ENCODE data around the gene THADA.

Gene THADA

GRCh38 chr2:43421194-43421593, 174.6 kb downstream of the THADA start:
- CTCF ChIA-PET: interaction anchor here (1.2 to 4.4 kb wide), 2 partner anchors 10 to 12 kb away, joined by 5 to 18 read pairs; no protein-coding TSS in a partner anchor
- POLR2A ChIA-PET: no interaction called here

GRCh38 chr2:43420389-43420801, 175.4 kb downstream of the THADA start:
- ChIA-PET POLR2A (no interaction called here), CTCF (interaction anchor here (0.7 to 4.4 kb wide), 2 partner anchors 11 to 16 kb away, joined by 3 to 18 read pairs; no protein-coding TSS in a partner anchor)
- no peak for TF ChIP-seq CTCF (IDR thresholded peaks at IDR 0.05; ENCODE audit: control extremely low read depth, extremely low read depth, low read depth, missing control alignments)
- no peak for DNase-seq (ENCODE audit: extremely low spot score)

More at GRCh38 chr2:43421194-43421593, 174.6 kb downstream of the THADA start:
- no peak for TF ChIP-seq CTCF (IDR thresholded peaks at IDR 0.05; ENCODE audit: control extremely low read depth, extremely low read depth, low read depth, missing control alignments)
- no peak for DNase-seq (ENCODE audit: extremely low spot score)

GRCh38 chr2:43419876-43420275, 176.0 kb downstream of the THADA start:
- ChIA-PET CTCF (interaction anchor here (0.7 to 4.4 kb wide), 3 partner anchors 10 to 37 kb away, joined by 3 to 18 read pairs (median 3); no protein-coding TSS in a partner anchor), POLR2A (no interaction called here)
- DNase-seq (ENCODE audit: extremely low spot score): no peak
- no peak for TF ChIP-seq CTCF (IDR thresholded peaks at IDR 0.05; ENCODE audit: control extremely low read depth, extremely low read depth, low read depth, missing control alignments)

GRCh38 chr2:43419243-43419642, 176.6 kb downstream of the THADA start:
- ChIA-PET POLR2A (no interaction called here), CTCF (interaction anchor here (1.4 to 4.4 kb wide), 3 partner anchors 10 to 36 kb away, joined by 3 to 18 read pairs (median 4); no protein-coding TSS in a partner anchor)
- DNase-seq (ENCODE audit: extremely low spot score): no peak
- no peak for TF ChIP-seq CTCF (IDR thresholded peaks at IDR 0.05; ENCODE audit: control extremely low read depth, extremely low read depth, low read depth, missing control alignments)

GRCh38 chr2:43418680-43419079, 177.2 kb downstream of the THADA start:
- no peak for DNase-seq (ENCODE audit: extremely low spot score)
- no peak for TF ChIP-seq CTCF (IDR thresholded peaks at IDR 0.05; ENCODE audit: control extremely low read depth, extremely low read depth, low read depth, missing control alignments)
- POLR2A ChIA-PET: no interaction called here
- CTCF ChIA-PET: interaction anchor here (1.1 to 4.4 kb wide), 5 partner anchors 9 to 190 kb away, joined by 3 to 18 read pairs (median 4); no protein-coding TSS in a partner anchor

- ChIA-PET CTCF (interaction anchor here (1.1 to 4.4 kb wide), 5 partner anchors 8 to 188 kb away, joined by 3 to 18 read pairs (median 4); no protein-coding TSS in a partner anchor), POLR2A (no interaction called here)
- DNase-seq (ENCODE audit: extremely low spot score): no peak
- no peak for TF ChIP-seq CTCF (IDR thresholded peaks at IDR 0.05; ENCODE audit: control extremely low read depth, extremely low read depth, low read depth, missing control alignments)
Measured at GRCh38 chr2:43417300-43417699, 178.5 kb downstream of the THADA start.
